Measurements from ENCODE around the gene MCRS1.

Gene MCRS1

GRCh38 chr12:49555631-49556390, 12.1 kb downstream of the MCRS1 start:
- DNase-seq: no peak

- no peak for DNase-seq
Measured at GRCh38 chr12:49554266-49554665, 13.7 kb downstream of the MCRS1 start.

GRCh38 chr12:49553512-49554088, 14.3 kb downstream of the MCRS1 start:
- no peak for DNase-seq

GRCh38 chr12:49552899-49553298, 15.0 kb downstream of the MCRS1 start:
- DNase-seq: no peak

GRCh38 chr12:49552425-49552824, 15.5 kb downstream of the MCRS1 start:
- DNase-seq: no peak

GRCh38 chr12:49552014-49552413, 15.9 kb downstream of the MCRS1 start:
- no peak for DNase-seq

- DNase-seq: no peak
Measured at GRCh38 chr12:49550693-49551252, 17.2 kb downstream of the MCRS1 start.

GRCh38 chr12:49549735-49550692, 17.9 kb downstream of the MCRS1 start:
- DNase-seq: no peak

GRCh38 chr12:49548822-49549648, 18.9 kb downstream of the MCRS1 start:
- DNase-seq: peak; percentile 9 to 46

GRCh38 chr12:49548481-49548821, 19.5 kb downstream of the MCRS1 start:
- no peak for DNase-seq

- DNase-seq: no peak
Measured at GRCh38 chr12:49547090-49547690, 20.8 kb downstream of the MCRS1 start.

GRCh38 chr12:49546481-49546880, 21.5 kb downstream of the MCRS1 start:
- DNase-seq: no peak

- no peak for DNase-seq
Measured at GRCh38 chr12:49545815-49546214, 22.1 kb downstream of the MCRS1 start.

GRCh38 chr12:49543914-49544815, 23.8 kb downstream of the MCRS1 start:
- no peak for DNase-seq

GRCh38 chr12:49543221-49543913, 24.6 kb downstream of the MCRS1 start:
- no peak for DNase-seq

- no peak for DNase-seq
Measured at GRCh38 chr12:49542592-49543160, 25.3 kb downstream of the MCRS1 start.

GRCh38 chr12:49541911-49542505, 25.9 kb downstream of the MCRS1 start:
- no peak for DNase-seq

GRCh38 chr12:49541140-49541861, 26.6 kb downstream of the MCRS1 start:
- DNase-seq: no peak

Measured in inflammatory macrophage (primary cell).